Panc1 (cell line): ENCODE data around the gene HNRNPM.

Source experiments
- TF ChIP-seq, protein P1 (sequence below): fragments of 450-650 bp; IDR thresholded peaks from 2 replicates; pipeline ENCODE4 v1.5.1; 2017; ENCODE audit warnings: mild to moderate bottlenecking
- TF ChIP-seq, protein P2 (sequence below), 2 experiments: IDR thresholded peaks; 2 replicates each; pipeline ENCODE4 v1.6.1; 2011 to 2012; ENCODE audit warnings: low read depth in 2 of 2, control low read depth in 1 of 2, low read length in 1 of 2, mild to moderate bottlenecking in 1 of 2, moderate library complexity in 1 of 2; ENCODE audit not compliant: insufficient read depth in 1 of 2

- TF ChIP-seq, protein P1, sequence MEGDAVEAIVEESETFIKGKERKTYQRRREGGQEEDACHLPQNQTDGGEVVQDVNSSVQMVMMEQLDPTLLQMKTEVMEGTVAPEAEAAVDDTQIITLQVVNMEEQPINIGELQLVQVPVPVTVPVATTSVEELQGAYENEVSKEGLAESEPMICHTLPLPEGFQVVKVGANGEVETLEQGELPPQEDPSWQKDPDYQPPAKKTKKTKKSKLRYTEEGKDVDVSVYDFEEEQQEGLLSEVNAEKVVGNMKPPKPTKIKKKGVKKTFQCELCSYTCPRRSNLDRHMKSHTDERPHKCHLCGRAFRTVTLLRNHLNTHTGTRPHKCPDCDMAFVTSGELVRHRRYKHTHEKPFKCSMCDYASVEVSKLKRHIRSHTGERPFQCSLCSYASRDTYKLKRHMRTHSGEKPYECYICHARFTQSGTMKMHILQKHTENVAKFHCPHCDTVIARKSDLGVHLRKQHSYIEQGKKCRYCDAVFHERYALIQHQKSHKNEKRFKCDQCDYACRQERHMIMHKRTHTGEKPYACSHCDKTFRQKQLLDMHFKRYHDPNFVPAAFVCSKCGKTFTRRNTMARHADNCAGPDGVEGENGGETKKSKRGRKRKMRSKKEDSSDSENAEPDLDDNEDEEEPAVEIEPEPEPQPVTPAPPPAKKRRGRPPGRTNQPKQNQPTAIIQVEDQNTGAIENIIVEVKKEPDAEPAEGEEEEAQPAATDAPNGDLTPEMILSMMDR: no peak
- TF ChIP-seq, protein P2, sequence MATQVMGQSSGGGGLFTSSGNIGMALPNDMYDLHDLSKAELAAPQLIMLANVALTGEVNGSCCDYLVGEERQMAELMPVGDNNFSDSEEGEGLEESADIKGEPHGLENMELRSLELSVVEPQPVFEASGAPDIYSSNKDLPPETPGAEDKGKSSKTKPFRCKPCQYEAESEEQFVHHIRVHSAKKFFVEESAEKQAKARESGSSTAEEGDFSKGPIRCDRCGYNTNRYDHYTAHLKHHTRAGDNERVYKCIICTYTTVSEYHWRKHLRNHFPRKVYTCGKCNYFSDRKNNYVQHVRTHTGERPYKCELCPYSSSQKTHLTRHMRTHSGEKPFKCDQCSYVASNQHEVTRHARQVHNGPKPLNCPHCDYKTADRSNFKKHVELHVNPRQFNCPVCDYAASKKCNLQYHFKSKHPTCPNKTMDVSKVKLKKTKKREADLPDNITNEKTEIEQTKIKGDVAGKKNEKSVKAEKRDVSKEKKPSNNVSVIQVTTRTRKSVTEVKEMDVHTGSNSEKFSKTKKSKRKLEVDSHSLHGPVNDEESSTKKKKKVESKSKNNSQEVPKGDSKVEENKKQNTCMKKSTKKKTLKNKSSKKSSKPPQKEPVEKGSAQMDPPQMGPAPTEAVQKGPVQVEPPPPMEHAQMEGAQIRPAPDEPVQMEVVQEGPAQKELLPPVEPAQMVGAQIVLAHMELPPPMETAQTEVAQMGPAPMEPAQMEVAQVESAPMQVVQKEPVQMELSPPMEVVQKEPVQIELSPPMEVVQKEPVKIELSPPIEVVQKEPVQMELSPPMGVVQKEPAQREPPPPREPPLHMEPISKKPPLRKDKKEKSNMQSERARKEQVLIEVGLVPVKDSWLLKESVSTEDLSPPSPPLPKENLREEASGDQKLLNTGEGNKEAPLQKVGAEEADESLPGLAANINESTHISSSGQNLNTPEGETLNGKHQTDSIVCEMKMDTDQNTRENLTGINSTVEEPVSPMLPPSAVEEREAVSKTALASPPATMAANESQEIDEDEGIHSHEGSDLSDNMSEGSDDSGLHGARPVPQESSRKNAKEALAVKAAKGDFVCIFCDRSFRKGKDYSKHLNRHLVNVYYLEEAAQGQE (IDR thresholded peaks at IDR 0.05; ENCODE audit: insufficient read depth in 1 of 2, low read depth in 2 of 2, low read length in 1 of 2): no peak; a peak in 1 of 4 replicates
Measured at GRCh38 chr19:8459520-8460270, 14.9 kb downstream of the HNRNPM start.
